HG03103 (cell line): ENCODE data around the gene GRIP1.

Source experiments
- ATAC-seq: cut with Tn5 transposase; IDR thresholded peaks from one replicate; pipeline ENCODE4 v1.9.1; 2021; ENCODE audit warnings: low read depth; ENCODE audit not compliant: unreplicated experiment

The GRIP1 gene, protein sequence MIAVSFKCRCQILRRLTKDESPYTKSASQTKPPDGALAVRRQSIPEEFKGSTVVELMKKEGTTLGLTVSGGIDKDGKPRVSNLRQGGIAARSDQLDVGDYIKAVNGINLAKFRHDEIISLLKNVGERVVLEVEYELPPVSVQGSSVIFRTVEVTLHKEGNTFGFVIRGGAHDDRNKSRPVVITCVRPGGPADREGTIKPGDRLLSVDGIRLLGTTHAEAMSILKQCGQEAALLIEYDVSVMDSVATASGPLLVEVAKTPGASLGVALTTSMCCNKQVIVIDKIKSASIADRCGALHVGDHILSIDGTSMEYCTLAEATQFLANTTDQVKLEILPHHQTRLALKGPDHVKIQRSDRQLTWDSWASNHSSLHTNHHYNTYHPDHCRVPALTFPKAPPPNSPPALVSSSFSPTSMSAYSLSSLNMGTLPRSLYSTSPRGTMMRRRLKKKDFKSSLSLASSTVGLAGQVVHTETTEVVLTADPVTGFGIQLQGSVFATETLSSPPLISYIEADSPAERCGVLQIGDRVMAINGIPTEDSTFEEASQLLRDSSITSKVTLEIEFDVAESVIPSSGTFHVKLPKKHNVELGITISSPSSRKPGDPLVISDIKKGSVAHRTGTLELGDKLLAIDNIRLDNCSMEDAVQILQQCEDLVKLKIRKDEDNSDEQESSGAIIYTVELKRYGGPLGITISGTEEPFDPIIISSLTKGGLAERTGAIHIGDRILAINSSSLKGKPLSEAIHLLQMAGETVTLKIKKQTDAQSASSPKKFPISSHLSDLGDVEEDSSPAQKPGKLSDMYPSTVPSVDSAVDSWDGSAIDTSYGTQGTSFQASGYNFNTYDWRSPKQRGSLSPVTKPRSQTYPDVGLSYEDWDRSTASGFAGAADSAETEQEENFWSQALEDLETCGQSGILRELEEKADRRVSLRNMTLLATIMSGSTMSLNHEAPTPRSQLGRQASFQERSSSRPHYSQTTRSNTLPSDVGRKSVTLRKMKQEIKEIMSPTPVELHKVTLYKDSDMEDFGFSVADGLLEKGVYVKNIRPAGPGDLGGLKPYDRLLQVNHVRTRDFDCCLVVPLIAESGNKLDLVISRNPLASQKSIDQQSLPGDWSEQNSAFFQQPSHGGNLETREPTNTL

DNA sequence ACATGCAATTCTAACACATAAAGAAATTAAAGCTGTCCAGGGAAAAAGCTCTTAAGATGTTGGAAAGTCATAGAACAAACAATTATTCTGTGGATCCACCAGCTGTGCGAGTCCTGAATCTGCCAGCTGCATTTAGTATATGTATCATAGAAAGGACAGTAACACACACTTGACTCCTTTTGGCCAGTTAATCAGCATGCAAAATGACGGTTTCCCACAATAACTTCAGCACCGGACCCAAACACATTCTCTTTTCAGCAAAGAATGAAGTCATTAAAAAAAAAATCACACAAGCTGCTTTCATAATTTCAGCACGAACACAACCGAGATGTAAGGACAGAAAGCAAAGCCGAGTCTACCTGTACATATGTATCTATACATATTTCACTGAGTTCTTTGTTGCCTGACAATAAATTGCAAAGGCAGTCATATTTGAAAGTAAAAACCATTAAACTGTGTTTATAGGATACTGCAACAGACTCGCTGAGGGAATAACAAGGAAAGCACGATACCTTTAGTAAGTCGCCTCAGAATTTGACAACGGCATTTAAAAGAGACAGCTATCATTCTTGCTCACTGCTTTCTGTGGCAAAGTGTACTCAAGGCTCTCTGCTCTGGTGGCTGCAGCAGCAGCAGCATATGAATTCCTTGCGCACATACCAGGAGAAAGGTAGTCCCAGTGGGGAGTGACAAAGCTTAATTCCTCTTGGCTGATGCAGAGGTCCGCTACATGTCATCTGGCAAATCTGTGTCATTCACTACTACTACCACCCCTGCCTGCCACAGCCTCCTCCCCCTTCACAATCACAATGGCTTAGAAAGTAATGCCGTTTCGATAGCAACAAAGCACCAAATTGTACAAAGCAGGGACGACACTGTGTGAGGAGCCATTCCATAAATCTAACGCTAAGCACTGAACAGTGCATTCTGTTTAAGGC, at the start of gene GRIP1:
Gene GRIP1, minus strand, starts transcription at position 739 of the 938 bp plus-strand sequence. Its CDS starts 172 bp downstream, at position 567.
- no peak for ATAC-seq

- ATAC-seq: no peak
These were observed 47.7 kb upstream of the GRIP1 start for GRCh38 chr12:66726556-66726955.

DNA sequence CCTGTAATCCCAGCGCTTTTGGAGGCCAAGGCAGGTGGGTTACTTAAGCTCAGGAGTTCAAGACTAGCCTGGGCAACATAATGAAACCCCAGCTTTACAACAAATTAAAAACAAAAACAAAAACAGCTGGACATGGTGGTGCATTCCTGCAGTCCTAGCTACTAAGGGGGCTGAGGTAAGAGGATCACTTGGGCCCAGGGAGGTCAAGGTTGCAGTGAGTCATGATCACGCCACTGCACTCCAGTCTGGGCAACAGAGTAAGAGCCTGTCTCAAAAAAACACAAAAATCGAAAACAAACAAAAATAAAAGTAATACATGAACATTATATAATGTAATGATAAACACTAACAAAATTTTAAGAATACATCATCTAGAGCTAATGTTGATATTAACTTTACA, 46.2 kb upstream of the GRIP1 start:
- ATAC-seq: no peak

DNA sequence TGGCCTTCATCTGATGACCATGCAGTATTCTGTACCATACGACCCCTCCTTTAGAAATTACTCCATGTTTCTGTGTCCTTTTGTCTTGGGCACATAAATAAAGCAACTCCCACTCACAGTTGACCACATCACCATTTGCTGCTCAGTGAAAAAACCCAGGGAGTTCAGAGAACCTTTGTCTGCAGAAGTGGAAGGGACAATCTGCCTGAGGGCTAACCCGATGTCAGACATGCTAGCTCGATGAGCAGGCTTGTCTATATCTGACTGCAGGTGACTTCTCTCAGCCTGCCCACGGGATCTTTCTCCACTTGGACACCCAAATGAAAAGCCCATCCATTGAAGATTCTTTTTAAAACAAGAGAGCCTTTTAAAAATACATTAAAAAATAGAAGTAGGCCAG, 45.7 kb upstream of the GRIP1 start:
- ATAC-seq: no peak

- ATAC-seq: no peak
These were observed 45.1 kb upstream of the GRIP1 start for GRCh38 chr12:66724026-66724425.

- no peak for ATAC-seq
These were observed 41.0 kb upstream of the GRIP1 start for GRCh38 chr12:66719862-66720261.

DNA sequence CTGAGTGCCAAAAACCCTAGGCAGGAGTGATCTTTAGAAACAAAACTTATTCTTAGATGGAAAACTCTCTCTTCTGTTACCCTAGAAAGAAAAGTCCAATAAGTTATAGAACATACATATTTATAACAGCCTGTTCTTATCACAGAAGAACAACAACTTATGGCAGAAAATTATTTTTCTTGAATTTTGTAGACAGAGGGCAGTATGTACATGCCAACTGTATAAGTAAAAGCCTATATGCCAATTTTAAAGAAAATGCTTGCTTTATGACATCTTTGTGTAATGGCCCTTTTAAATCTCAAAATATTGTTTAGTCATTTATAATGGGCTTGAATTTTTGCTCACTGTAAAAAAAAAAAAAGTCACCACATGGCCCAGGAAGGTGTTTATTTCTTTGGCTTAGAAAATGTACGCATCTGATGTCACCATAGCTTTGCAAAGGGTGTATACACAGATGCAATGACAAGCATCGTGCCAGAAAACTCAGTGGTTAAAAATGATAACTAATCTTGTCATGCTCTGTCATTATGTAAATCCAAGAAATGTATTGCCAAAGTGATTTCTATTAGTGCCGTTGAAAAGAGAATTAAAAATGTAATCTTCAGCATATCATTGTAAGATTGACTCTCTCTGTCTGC, 38.3 kb upstream of the GRIP1 start:
- no peak for ATAC-seq

DNA sequence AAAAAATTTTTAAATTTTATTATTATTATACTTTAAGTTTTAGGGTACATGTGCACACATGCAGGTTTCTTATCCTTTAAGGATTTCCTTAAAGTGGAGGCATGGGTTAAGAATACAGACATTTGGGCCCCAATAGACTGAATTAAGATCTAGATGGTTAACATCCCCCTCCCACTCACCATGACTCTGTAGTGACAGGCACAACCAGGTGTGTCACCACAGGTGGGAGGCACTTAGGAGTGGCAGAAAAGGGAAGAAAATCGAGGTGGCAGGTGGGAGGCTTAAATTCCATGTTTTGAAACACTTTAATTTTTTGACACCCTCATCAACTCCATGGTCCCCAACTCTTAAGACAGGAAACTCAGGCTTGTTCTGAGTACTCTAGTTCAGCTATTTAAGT, 37.6 kb upstream of the GRIP1 start:
- no peak for ATAC-seq

DNA sequence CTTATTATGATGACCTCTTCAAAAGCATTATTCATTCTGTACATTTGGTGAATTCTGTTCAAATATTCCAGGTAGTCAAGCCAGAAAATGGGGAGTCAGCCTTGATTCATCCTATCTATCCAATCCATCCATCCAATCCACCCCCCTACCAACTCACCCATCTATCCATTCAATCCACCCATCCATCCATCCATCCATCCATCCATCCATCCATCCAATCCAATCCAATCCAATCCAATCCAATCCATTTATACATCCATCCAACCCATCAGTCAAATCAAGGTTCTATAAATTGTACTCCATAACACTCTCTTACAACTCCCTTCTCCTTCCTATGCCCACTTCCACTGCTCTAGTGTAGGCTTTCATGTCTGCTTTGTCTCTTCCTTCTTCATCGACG, 35.8 kb upstream of the GRIP1 start:
- no peak for ATAC-seq

- ATAC-seq: no peak
These were observed 35.1 kb upstream of the GRIP1 start for GRCh38 chr12:66713984-66714383.

- ATAC-seq: no peak
These were observed 31.0 kb upstream of the GRIP1 start for GRCh38 chr12:66709893-66710292.

GRCh38 chr12:66709457-66709773, 30.5 kb upstream of the GRIP1 start:
- no peak for ATAC-seq

- ATAC-seq: no peak
These were observed 30.0 kb upstream of the GRIP1 start for GRCh38 chr12:66708704-66709456.

DNA sequence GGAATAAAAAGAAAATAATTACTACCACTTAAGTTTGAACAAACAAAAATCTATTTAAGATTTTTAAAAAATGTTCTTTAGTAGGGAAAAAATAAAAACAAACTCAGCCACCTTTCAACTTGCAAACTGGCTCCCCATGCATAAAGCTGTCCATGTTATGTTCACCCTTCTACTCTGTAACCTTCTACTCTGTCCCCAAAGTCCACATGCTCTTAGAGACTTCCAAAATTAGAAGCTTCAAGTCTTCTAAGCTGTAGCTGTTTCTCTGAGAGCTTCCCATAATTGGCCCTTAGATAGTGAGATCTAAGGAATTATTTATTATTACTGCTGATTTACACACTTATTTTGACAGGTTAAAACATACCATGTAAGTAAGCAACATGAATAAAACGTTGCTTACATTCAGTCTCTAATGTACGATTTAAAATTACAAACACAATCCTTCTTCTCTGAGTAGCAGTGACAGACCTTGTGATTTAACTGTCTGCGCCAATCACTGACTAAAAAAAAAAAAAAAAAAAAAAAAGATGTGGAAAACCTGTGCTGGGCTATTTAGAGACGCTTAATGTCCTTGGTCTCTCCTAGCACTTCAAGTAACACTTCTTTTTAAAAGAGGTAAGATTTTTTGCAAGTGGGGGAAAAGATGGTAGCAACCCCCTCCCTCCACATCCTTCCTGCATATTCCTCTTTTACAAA, 28.3 kb upstream of the GRIP1 start:
- no peak for ATAC-seq

DNA sequence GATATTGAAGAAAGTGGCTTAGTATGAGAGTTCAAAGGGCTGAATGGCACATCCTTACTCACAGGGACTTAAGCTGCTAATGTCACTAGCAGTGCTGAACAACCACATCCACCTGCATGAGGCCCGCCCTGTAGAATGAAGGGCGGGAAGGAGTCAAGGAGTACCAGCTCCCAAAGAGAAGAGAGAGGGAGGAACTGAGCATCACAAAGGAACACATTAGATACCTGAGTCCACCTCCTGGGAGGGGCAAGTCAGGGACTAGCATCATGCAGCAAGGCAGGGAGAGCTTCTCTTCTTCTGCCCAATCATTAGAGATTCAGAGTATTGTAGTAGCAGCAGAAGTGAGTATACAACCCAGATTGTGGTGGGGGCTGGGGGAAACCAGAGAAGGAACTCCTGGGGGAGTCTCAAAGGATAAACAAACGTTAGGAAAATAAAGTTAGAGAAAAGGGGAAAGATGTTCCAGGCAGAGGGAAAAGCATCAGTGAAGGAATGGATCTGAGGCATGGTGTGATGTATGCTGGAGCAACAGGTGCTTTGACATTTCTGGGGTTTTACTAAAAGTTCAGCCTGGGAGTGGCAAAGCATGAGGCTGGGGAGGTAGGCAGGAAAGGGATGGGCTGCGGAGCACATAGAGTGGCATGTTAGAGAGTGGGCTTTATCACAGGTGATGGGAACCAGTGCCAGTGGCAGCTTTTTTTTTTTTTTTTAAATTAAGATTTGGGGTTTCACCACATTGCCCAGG, 21.0 kb upstream of the GRIP1 start:
- ATAC-seq: no peak

GRCh38 chr12:66698558-66698957, 19.7 kb upstream of the GRIP1 start:
- no peak for ATAC-seq

DNA sequence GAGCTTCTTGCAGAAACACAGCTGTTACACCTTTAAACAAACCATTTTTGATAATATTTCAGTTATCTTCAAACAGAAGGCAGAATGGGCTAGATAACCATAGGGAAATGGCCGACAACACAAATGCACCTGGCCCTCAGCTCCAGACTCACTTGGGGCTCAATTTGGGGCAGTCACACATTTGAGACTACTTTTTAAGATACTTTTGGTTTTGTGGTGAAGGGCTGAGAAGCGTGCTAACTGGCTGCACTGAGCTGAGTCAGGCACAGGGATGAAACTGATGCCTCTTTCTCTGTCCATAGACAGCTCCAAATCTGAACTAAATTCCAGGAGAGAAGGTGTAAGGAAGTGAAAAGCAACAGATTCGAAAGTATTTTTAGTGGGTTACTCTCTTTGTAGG, 18.5 kb upstream of the GRIP1 start:
- ATAC-seq: no peak
